Sigmoid colon (tissue), 7 donors: Measurements from ENCODE around the gene DHRS9. TPM values are rescaled to one million over a fixed set of nuclear protein-coding genes. Genes with fewer than 3 reads are reported as not detected.

Source experiments
- DNase-seq: peaks from one replicate; pipeline ENCODE4 v3.0.0-alpha.2; 2019
- H3K27ac ChIP-seq, 4 donors: fragments of 200-600 bp; sonication (generic); one replicate each; pipeline ENCODE4 v1.5.1; 2016 to 2019; ENCODE audit warnings: mild to moderate bottlenecking in 1 of 4
- H3K27me3 ChIP-seq, 3 donors: fragments of 200-600 bp; sonication (generic); one replicate each; pipeline ENCODE4 v1.5.1; 2019; ENCODE audit warnings: mild to moderate bottlenecking in 1 of 3
- H3K36me3 ChIP-seq, 4 donors: fragments of 200-600 bp; sonication (generic); one replicate each; pipeline ENCODE4 v1.5.1; 2016 to 2019
- H3K4me1 ChIP-seq, 4 donors: fragments of 200-600 bp; sonication (generic); one replicate each; pipeline ENCODE4 v1.5.1; 2017 to 2019
- H3K4me3 ChIP-seq, 4 donors: fragments of 200-600 bp; sonication (generic); one replicate each; pipeline ENCODE4 v1.5.1; 2017 to 2019; ENCODE audit warnings: mild to moderate bottlenecking in 2 of 4, moderate library complexity in 1 of 4
- H3K9me3 ChIP-seq, 4 donors: fragments of 200-600 bp in 3 of 4; sonication (generic) in 3 of 4; one replicate each; pipeline versions ENCODE4 v1.5.1 to v1.6.1; 2013 to 2019
- EP300 ChIP-seq, 4 donors: sonication (generic); formaldehyde crosslinking; IDR thresholded peaks; one replicate each; pipeline ENCODE4 v1.6.1; 2017; ENCODE audit warnings: antibody characterized with exemption in 4 of 4
- POLR2A ChIP-seq, 2 donors: fragments of 450-650 bp; IDR thresholded peaks; one replicate each; pipeline ENCODE4 v1.6.1; 2016; ENCODE audit warnings: antibody characterized with exemption in 2 of 2, mild to moderate bottlenecking in 2 of 2, moderate library complexity in 2 of 2
- POLR2AphosphoS5 ChIP-seq, 4 donors: sonication (generic); formaldehyde crosslinking; IDR thresholded peaks; one replicate each; pipeline ENCODE4 v1.6.1; 2017; ENCODE audit warnings: antibody characterized with exemption in 4 of 4
- WGBS, 2 donors: extraction: QIAGEN DNeasy Blood & Tissue Kit; methylation state at CpG; one replicate each; pipeline ENCODE4 v1.1.7; 2013; 5-methylcytosine and 5-hydroxymethylcytosine counted together
- intact Hi-C: fragments of 100-400 bp; cut with DNase I; formaldehyde crosslinking; loops from one replicate; pipeline ENCODE4 v1.15.1; 2023
- polyA plus RNA-seq, 3 donors: library from polyadenylated mRNA; stranded (reverse); fragments of 200-250 nt; gene quantifications; one replicate each; pipeline ENCODE4 v1.2.3, GENCODE V29; 2013
- total RNA-seq, 4 donors: library from RNA; depleted of rRNA; stranded (reverse); fragments of >200 nt; gene quantifications; one replicate each; pipeline ENCODE4 v1.1.0, GENCODE V29; 2016
- TF ChIP-seq, protein P1 (sequence below), 4 experiments: fragments of 450-650 bp in 3 of 4; fragments of 200-600 bp in 1 of 4; IDR thresholded peaks; one replicate each; pipeline ENCODE4 v1.5.1; 2016 to 2019; ENCODE audit warnings: antibody characterized with exemption in 4 of 4, mild to moderate bottlenecking in 3 of 4, moderate library complexity in 2 of 4
- donor health status: healthy with polysubstance abuse.
- donor health status: Bipolar disorder and iron deficiency.
- donor health status: healthy.

The DHRS9 gene
- total and polyA plus RNA-seq, 7 donors: 0.36 to 150 (median 1.3) TPM

DNA sequence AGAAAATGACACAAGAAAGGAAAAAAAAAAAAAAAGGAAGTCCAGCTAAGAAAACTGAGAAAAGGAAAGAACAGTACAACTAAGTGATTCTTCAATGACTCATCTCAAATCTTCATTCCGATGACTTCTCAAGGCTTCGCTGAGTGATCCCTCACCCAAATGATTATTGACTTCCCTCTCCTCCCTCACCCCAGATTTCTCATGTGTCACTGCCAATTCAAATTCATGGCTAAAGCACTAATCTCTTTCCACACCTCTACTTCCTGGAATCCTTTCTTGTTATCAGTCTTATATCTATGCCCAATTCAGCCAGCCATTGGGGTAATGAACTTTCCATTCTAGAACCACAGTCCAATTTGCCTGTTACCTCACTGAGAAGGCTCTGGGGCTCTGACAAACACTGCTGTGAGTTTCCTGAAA is 31.0 kb upstream of the DHRS9 start:
- Histone ChIP-seq H3K9me3 (no peaks in the 10 kb centered on the region), H3K4me1 (no peaks in the 10 kb centered on the region), H3K27me3 (no peaks in the 10 kb centered on the region), H3K36me3 (no peaks in the 10 kb centered on the region), H3K4me3 (no peak overlapping the region), H3K27ac (no peak overlapping the region)
- WGBS, 2 donors: 40 to 42% methylated on average over 2 of the region's 2 CpGs
- TF ChIP-seq EP300 (IDR thresholded peaks at IDR 0.05) (no peak), POLR2AphosphoS5 (IDR thresholded peaks at IDR 0.05) (no peak), POLR2A (IDR thresholded peaks at IDR 0.05) (no peak)
- TF ChIP-seq, protein P1, sequence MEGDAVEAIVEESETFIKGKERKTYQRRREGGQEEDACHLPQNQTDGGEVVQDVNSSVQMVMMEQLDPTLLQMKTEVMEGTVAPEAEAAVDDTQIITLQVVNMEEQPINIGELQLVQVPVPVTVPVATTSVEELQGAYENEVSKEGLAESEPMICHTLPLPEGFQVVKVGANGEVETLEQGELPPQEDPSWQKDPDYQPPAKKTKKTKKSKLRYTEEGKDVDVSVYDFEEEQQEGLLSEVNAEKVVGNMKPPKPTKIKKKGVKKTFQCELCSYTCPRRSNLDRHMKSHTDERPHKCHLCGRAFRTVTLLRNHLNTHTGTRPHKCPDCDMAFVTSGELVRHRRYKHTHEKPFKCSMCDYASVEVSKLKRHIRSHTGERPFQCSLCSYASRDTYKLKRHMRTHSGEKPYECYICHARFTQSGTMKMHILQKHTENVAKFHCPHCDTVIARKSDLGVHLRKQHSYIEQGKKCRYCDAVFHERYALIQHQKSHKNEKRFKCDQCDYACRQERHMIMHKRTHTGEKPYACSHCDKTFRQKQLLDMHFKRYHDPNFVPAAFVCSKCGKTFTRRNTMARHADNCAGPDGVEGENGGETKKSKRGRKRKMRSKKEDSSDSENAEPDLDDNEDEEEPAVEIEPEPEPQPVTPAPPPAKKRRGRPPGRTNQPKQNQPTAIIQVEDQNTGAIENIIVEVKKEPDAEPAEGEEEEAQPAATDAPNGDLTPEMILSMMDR (IDR thresholded peaks at IDR 0.05): no peak
- intact Hi-C loops: no loop called here
- no peak for DNase-seq

DNA sequence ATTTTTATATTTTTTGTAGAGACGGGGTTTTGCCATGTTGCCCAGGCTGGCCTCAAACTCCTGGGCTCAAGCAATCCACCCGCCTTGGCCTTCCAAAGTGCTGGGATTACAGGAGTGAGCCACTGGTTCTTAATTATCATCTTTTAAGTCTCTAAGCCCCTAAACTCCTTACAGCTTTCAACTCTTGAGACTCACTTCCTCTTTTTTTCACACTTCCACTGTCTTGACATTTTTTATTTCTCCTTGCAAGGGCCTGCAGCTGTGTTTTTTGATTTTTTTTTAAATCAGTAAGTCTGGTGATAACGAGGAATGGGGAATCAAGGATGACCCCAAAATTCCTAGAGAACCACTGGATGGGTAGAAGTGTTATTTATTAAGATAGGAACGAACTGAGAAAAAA is 29.7 kb upstream of the DHRS9 start:
- no peaks in the 10 kb centered on the region for H3K36me3 ChIP-seq
- H3K27me3 ChIP-seq: no peaks in the 10 kb centered on the region
- H3K4me3 ChIP-seq: no peak overlapping the region
- H3K4me1 ChIP-seq: no peaks in the 10 kb centered on the region
- TF ChIP-seq, protein P1 (IDR thresholded peaks at IDR 0.05): no peak
- TF ChIP-seq POLR2A (IDR thresholded peaks at IDR 0.05) (no peak), POLR2AphosphoS5 (IDR thresholded peaks at IDR 0.05) (no peak), EP300 (IDR thresholded peaks at IDR 0.05) (no peak)
- H3K27ac ChIP-seq: no peak overlapping the region
- intact Hi-C loops: no loop called here
- peaks cover 0 to 4% (median 0%) of the 10 kb centered on the region in 4 donors for H3K9me3 ChIP-seq
- 71 to 89% methylated on average over 4 of the region's 4 CpGs for WGBS, 2 donors
- DNase-seq: no peak

DNA sequence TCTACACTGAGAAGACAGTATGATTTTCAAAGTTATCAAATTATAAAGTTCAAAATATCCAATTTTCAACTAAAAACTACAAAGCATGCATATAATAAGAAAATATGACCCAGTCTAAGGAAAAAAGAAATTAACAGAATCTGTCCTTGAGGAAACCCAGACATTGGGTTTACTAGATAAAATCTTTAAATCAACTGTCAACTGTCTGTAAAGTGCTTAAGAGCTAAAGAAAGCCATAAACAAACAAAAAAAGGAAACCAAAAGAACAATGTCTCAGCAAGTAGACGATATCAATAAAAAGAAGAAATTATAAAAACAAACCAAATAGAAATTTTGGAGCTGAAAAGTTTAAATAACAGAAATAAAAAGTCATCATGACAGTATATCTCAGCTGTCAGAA is 27.8 kb upstream of the DHRS9 start:
- H3K4me3 ChIP-seq: no peak overlapping the region
- peaks cover 0 to 4% (median 0%) of the 10 kb centered on the region in 4 donors for H3K9me3 ChIP-seq
- H3K4me1 ChIP-seq: no peaks in the 10 kb centered on the region
- no peaks in the 10 kb centered on the region for H3K36me3 ChIP-seq
- H3K27ac ChIP-seq: no peak overlapping the region
- intact Hi-C loops: no loop called here
- no peak for DNase-seq
- TF ChIP-seq POLR2AphosphoS5 (IDR thresholded peaks at IDR 0.05): no peak
- no peak for TF ChIP-seq POLR2A (IDR thresholded peaks at IDR 0.05)
- TF ChIP-seq, protein P1 (IDR thresholded peaks at IDR 0.05): no peak
- no peak for TF ChIP-seq EP300 (IDR thresholded peaks at IDR 0.05)
- 25 to 40% methylated on average over 1 of the region's 1 CpG for WGBS, 2 donors
- no peaks in the 10 kb centered on the region for H3K27me3 ChIP-seq

DNA sequence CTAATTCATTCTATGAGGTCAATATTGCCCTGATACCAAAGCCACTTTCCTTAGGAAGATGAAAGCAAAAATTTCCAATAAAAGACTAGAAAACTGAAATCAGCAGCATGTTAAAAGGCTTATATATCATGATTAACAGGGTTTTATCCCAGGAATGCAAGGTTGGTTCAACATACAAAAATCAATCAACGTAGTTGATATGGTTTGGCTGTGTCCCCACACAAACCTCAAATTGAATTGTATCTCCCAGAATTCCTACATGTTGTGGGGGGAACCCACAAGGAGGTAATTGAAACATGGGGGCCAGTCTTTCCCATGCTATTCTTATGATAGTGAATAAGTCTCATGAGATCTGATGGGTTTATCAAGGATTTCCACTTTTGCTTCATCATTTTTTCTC is 26.5 kb upstream of the DHRS9 start:
- intact Hi-C loops: no loop called here
- Histone ChIP-seq H3K9me3 (peaks cover 0 to 4% (median 0%) of the 10 kb centered on the region in 4 donors), H3K4me1 (no peaks in the 10 kb centered on the region), H3K4me3 (no peak overlapping the region), H3K27ac (no peak overlapping the region), H3K27me3 (no peaks in the 10 kb centered on the region), H3K36me3 (no peaks in the 10 kb centered on the region)
- WGBS, 2 donors: 90 to 94% methylated on average over 1 of the region's 1 CpG
- TF ChIP-seq EP300 (IDR thresholded peaks at IDR 0.05) (no peak), POLR2A (IDR thresholded peaks at IDR 0.05) (no peak), POLR2AphosphoS5 (IDR thresholded peaks at IDR 0.05) (no peak)
- TF ChIP-seq, protein P1 (IDR thresholded peaks at IDR 0.05): no peak
- no peak for DNase-seq
